Measurements from ENCODE around the gene FILIP1L. TPM values are rescaled to one million over a fixed set of nuclear protein-coding genes. Genes with fewer than 3 reads are reported as not detected.
A peak's percentile ranks its signal among the peaks of the same experiment; 100 is the strongest.

The FILIP1L gene
- total and polyA plus RNA-seq, 5 donors = 42.2 to 88.3 (median 56.4) TPM

DNA sequence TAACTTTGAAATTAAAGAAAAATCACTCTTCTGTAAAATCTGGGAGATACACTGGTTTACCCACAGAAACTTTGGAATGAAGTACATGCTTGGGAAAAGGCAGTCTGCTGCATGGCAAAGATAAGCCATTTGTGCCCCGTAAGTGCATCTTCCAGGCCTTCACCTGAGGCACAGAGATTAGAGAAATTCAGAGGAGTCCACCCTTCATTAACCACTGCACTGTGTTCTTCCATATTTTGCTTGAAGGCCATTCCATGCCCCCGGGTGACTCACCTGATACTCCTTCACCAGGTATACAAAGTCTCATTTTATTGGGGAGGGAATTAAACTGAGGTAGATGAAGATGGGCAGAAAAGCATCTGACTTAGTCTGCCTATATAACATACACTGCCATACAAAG, 243.6 kb downstream of the FILIP1L start:
- no peaks in the 10 kb centered on the region for H3K9me3 ChIP-seq (ENCODE audit: control insufficient read depth, low read length)
- DNase-seq (no peak), ATAC-seq (no peak)
- no peak overlapping the region for H3K27ac ChIP-seq (ENCODE audit: low read length)
- no peak overlapping the region for H3K4me3 ChIP-seq (ENCODE audit: low read length)
- H3K27me3 ChIP-seq (ENCODE audit: control insufficient read depth, insufficient read depth) = no peaks in the 10 kb centered on the region
- 88% methylated on average over 2 of the region's 2 CpGs for WGBS
- intact Hi-C loops (cut with DNase I) = loop anchor here in 3 of 4 donors (10.0 kb wide), 3 partner anchors 54 to 174 kb away; no protein-coding TSS in a partner anchor
- H3K4me1 ChIP-seq (ENCODE audit: control insufficient read depth, insufficient read depth, low read length) = peaks cover 6% of the 10 kb centered on the region

DNA sequence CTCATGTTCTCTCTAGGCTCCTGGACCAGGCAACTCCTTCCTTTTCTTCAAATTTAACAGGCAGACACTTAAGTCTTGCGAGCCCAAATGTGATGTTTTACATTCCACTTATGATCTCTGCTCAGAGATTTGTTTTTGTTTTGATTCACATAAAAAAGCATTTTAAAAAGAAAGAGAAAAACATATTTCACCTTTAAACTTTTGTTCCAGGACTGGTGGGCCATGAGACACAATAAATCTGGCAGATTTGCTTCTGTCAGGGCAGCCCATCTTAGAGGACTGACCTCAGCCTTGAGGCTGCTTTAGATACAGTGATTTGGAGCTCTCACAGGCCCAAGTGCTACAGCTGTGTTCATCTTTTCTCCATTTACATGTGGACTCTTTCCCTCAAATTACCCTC, 244.7 kb downstream of the FILIP1L start:
- no peak overlapping the region for H3K4me3 ChIP-seq (ENCODE audit: low read length)

DNA sequence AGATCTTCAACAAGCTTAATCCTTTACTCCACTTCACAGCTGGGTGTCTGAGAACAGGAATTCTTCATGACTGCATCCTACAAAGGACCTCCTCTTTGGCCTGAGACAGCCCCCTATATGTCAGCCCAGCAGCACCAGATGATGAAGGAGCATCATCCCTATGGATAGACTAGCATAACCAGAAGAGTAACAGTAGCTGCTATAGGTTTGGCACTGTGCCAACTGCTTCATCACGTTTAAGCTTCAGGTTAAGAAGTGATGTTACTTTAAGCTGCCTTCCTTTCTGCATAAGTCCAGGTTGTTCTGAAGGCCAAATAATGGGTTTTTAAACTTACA, 246.0 kb downstream of the FILIP1L start:
- ATAC-seq (no peak), DNase-seq (no peak)
- intact Hi-C loops (cut with DNase I) = no loop called here
- no peaks in the 10 kb centered on the region for H3K9me3 ChIP-seq (ENCODE audit: control insufficient read depth, low read length)
- peaks cover 8% of the 10 kb centered on the region for H3K4me1 ChIP-seq (ENCODE audit: control insufficient read depth, insufficient read depth, low read length)
- 3% methylated on average over 1 of the region's 1 CpG for WGBS
- H3K4me3 ChIP-seq (ENCODE audit: low read length) = no peak overlapping the region
- H3K27ac ChIP-seq (ENCODE audit: low read length) = no peak overlapping the region
- no peaks in the 10 kb centered on the region for H3K27me3 ChIP-seq (ENCODE audit: control insufficient read depth, insufficient read depth)

More for the DNA sequence above, 244.7 kb downstream of the FILIP1L start:
- Histone ChIP-seq H3K9me3 (ENCODE audit: control insufficient read depth, low read length) (no peaks in the 10 kb centered on the region), H3K27ac (ENCODE audit: low read length) (no peak overlapping the region), H3K4me1 (ENCODE audit: control insufficient read depth, insufficient read depth, low read length) (peaks cover 6% of the 10 kb centered on the region), H3K27me3 (ENCODE audit: control insufficient read depth, insufficient read depth) (no peaks in the 10 kb centered on the region)
- intact Hi-C loops (cut with DNase I) = loop anchor here in 3 of 4 donors (10.0 kb wide), 3 partner anchors 55 to 175 kb away; no protein-coding TSS in a partner anchor
- WGBS = 64% methylated on average over 1 of the region's 1 CpG
- ATAC-seq (no peak), DNase-seq (no peak)

DNA sequence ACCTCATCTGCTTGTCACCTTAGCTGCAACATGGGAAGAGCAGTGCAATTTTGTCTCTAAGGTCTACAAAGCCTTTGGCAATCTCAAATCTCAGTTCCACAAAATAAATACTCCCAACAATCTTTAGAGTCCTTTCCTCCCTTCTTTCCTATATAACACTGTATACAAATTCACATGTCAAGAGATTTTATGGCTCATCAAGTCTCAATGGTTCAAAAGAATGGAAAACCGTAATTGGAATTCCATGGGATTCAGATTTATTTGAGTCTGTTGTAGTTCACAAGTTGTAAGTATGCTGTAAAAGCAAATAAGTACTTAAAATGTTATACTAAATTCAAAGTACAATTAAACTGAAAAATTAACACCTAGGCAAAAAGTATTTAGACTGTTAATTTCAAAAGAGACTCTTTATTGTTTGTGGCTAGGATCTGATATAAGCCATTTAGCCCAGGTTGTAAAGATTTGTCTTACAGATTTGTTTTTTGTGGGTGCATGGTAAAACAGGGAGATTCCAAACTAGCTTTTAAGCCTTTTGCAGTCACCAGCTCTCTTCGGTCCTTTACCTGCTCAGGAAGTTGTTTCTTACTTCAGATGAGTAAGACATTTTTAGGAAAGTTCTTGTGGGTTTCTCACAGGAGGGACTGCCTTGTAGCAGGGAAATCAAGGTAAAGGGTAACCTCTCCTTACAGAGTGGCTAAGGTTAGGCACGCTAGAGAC, 246.5 kb downstream of the FILIP1L start:
- Histone ChIP-seq H3K9me3 (ENCODE audit: control insufficient read depth, low read length) (no peaks in the 10 kb centered on the region), H3K4me1 (ENCODE audit: control insufficient read depth, insufficient read depth, low read length) (peaks cover 11% of the 10 kb centered on the region), H3K27me3 (ENCODE audit: control insufficient read depth, insufficient read depth) (no peaks in the 10 kb centered on the region), H3K27ac (ENCODE audit: low read length) (no peak overlapping the region), H3K4me3 (ENCODE audit: low read length) (no peak overlapping the region)
- intact Hi-C loops (cut with DNase I) = no loop called here
- ATAC-seq (no peak), DNase-seq (no peak)
- 80% methylated on average over 3 of the region's 3 CpGs for WGBS

DNA sequence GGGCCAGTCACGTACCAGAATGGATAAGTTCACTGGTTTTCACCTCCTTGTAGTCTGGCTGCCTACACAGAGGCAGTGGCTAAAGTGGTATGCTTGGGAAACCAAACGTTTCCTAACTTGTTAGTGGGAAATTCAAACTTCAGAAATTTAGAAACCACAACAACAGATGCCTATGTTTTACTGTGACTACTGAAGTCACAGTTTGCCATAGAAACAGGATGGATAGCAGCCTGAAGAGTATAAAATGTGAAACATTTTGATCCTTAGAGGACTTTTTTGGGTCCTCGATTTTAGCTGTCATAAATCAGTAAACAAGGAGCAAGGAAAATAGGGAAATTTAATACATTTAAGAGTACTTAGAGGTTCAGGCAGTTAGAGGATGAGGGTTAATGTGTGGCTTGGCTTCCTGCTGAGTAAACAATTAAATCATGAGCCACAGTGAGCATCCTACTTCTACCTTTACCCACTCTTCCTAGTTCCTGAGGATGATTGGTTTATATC, 248.0 kb downstream of the FILIP1L start:
- Histone ChIP-seq H3K27ac (ENCODE audit: low read length) (no peak overlapping the region), H3K4me1 (ENCODE audit: control insufficient read depth, insufficient read depth, low read length) (peaks cover 10% of the 10 kb centered on the region), H3K4me3 (ENCODE audit: low read length) (no peak overlapping the region), H3K27me3 (ENCODE audit: control insufficient read depth, insufficient read depth) (no peaks in the 10 kb centered on the region), H3K9me3 (ENCODE audit: control insufficient read depth, low read length) (no peaks in the 10 kb centered on the region)
- intact Hi-C loops (cut with DNase I) = no loop called here
- no peak for DNase-seq
- WGBS = 38% methylated on average over 3 of the region's 3 CpGs
- no peak for ATAC-seq

DNA sequence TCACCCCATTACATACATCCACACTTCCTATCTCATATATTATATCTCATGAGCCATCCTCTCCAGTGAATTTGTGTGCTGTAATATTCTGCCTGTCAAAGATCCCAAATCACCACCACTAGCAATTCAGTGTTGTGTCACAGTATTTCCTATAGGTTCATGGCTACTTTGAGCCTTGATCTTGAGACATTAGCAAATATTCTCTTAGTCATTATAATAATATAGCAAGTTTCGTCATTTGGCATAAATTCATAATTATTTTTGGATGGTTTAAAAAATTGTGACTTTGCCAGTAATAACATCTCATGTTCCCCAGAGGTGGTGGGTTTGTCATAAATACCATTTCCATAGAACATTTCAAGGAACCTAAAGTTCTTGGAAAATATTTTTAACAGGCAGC, 249.0 kb downstream of the FILIP1L start:
- Histone ChIP-seq H3K9me3 (ENCODE audit: control insufficient read depth, low read length) (no peaks in the 10 kb centered on the region), H3K27ac (ENCODE audit: low read length) (no peak overlapping the region), H3K4me1 (ENCODE audit: control insufficient read depth, insufficient read depth, low read length) (peaks cover 5% of the 10 kb centered on the region), H3K4me3 (ENCODE audit: low read length) (no peak overlapping the region), H3K27me3 (ENCODE audit: control insufficient read depth, insufficient read depth) (no peaks in the 10 kb centered on the region)
- no peak for DNase-seq
- 65% methylated on average over 1 of the region's 1 CpG for WGBS
- intact Hi-C loops (cut with DNase I) = no loop called here
- no peak for ATAC-seq

DNA sequence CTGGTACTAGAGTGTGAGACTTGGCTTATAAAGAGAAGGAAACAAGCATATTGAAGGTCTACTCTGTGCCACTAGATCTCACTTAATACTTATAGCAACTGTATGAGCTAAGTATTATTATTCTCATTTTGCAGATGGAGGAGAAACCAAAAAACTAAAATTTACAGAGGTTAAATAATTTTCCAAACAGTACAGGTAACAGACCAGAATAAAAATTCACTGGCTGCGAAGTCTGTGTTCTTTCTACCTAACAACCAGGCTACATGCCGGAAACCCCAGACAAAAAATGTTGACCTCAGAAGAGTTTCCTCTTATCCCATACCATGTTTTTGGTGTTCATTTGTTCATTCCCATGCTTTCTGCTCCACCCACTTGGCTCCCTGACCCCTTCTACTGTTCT, 250.0 kb downstream of the FILIP1L start:
- Histone ChIP-seq H3K27me3 (ENCODE audit: control insufficient read depth, insufficient read depth) (no peaks in the 10 kb centered on the region), H3K4me1 (ENCODE audit: control insufficient read depth, insufficient read depth, low read length) (peaks cover 5% of the 10 kb centered on the region), H3K9me3 (ENCODE audit: control insufficient read depth, low read length) (no peaks in the 10 kb centered on the region), H3K27ac (ENCODE audit: low read length) (no peak overlapping the region), H3K4me3 (ENCODE audit: low read length) (no peak overlapping the region)
- WGBS = over 99% methylated on average over 2 of the region's 2 CpGs
- no peak for DNase-seq
- intact Hi-C loops (cut with DNase I) = no loop called here
- no peak for ATAC-seq

DNA sequence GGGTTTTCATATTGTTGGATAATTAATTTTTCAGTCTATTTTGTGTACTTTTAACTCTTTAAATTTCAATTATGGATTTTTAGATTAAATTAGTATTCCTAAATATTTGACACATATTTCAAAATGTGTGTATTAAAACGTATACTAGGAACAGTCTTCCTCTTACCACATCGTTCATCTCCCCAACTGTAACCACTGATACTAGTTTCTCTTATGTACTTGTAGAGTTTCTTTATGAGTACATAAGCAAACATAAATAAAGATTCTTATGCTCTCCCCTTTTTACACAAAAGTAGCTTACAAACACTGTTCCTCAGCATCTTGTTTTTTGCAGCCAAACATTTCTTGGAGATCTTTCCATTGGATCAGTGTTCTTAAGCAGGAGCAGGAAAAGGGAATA, 250.7 kb downstream of the FILIP1L start:
- no peaks in the 10 kb centered on the region for H3K9me3 ChIP-seq (ENCODE audit: control insufficient read depth, low read length)
- ATAC-seq (no peak), DNase-seq (no peak)
- H3K4me3 ChIP-seq (ENCODE audit: low read length) = no peak overlapping the region
- no peaks in the 10 kb centered on the region for H3K27me3 ChIP-seq (ENCODE audit: control insufficient read depth, insufficient read depth)
- WGBS = 70% methylated on average over 2 of the region's 2 CpGs
- intact Hi-C loops (cut with DNase I) = no loop called here
- H3K4me1 ChIP-seq (ENCODE audit: control insufficient read depth, insufficient read depth, low read length) = peaks cover 5% of the 10 kb centered on the region
- H3K27ac ChIP-seq (ENCODE audit: low read length) = no peak overlapping the region

DNA sequence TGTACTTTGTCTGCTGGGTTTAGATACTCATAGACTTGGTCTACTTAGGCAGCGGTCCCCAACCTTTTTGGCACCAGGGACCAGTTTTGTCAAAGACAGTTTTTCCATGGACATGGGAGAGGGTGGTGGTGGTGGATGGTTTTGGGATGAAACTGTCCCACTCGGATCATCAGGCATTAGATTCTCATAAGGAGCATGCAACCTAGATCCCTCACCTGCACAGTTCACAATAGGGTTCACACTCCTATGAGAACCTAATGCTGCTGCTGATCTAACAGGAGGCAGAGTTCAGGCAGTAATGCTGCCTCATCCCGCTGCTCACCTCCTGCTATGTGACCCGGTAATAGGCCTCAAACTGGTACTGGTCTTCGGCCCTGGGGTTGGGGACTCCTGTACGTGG, 251.3 kb downstream of the FILIP1L start:
- ATAC-seq = no peak
- H3K27ac ChIP-seq (ENCODE audit: low read length) = no peak overlapping the region
- H3K4me3 ChIP-seq (ENCODE audit: low read length) = no peak overlapping the region
- WGBS = 83% methylated on average over 6 of the region's 6 CpGs
- H3K9me3 ChIP-seq (ENCODE audit: control insufficient read depth, low read length) = no peaks in the 10 kb centered on the region
- intact Hi-C loops (cut with DNase I) = no loop called here
- no peak for DNase-seq
- H3K27me3 ChIP-seq (ENCODE audit: control insufficient read depth, insufficient read depth) = no peaks in the 10 kb centered on the region
- peaks cover 5% of the 10 kb centered on the region for H3K4me1 ChIP-seq (ENCODE audit: control insufficient read depth, insufficient read depth, low read length)

DNA sequence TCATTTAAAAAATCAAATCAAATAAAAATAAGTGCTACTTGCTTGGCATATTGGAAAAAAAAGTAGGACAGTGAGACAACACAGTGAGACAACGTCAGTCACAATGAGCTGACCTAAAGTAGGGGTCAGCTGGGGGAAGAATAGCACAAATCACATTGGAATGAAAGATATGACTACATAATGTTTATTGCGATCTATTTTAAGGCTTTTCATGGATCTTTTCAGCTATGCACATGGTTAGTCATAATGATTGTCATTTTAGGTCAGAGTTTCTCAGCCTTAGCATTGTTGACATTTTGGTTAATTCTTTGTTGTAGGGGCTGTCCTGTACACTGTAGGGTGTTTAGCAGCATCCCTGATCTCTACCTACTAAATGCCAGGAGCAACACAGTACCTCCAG, 252.1 kb downstream of the FILIP1L start:
- WGBS = 53% methylated on average over 2 of the region's 2 CpGs
- DNase-seq (no peak), ATAC-seq (no peak)
- H3K4me1 ChIP-seq (ENCODE audit: control insufficient read depth, insufficient read depth, low read length) = peaks cover 5% of the 10 kb centered on the region
- H3K27me3 ChIP-seq (ENCODE audit: control insufficient read depth, insufficient read depth) = no peaks in the 10 kb centered on the region
- H3K4me3 ChIP-seq (ENCODE audit: low read length) = no peak overlapping the region
- H3K9me3 ChIP-seq (ENCODE audit: control insufficient read depth, low read length) = no peaks in the 10 kb centered on the region
- H3K27ac ChIP-seq (ENCODE audit: low read length) = no peak overlapping the region
- intact Hi-C loops (cut with DNase I) = no loop called here

DNA sequence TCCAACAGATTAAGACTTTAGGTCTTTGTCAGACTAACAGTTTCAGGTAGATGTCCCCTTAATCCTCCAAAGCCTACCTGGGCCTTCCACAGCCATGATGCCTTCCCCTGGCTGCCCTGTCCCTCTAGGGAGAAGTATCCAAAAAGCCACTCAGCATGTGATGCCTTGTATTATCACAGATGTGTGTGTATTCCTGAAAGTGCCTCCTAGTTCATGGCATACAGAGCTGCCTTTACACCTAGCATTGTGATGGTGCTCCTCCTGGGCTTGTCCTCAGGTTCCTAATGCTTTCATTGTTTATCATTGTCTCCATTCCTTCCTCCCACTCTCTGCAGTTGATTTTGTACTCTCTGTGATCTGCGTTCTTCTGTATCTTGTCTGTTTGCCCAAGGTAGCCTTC, 253.1 kb downstream of the FILIP1L start:
- no peak for ATAC-seq
- 86% methylated on average over 1 of the region's 1 CpG for WGBS
- no peak overlapping the region for H3K4me3 ChIP-seq (ENCODE audit: low read length)

DNA sequence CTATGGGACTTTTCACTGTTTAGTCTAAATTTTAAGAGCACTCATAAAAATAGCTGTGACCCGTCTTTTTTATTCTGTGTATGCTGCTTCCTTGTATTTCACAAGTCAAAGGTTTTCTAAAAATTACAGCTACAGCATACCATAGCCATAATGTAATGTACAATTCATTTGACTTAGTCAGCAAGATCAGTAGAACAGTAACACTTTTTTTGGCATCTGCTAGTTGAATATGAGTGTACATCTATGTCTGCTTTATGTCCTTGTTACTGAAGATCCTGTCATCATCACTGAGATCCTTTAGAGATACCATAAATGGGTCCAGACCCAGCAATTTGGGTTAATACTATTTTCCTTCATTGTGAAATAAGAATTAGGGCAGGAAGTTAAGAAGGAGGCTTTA, 254.5 kb downstream of the FILIP1L start:
- WGBS = 26% methylated on average over 1 of the region's 1 CpG
- peaks cover 5% of the 10 kb centered on the region for H3K4me1 ChIP-seq (ENCODE audit: control insufficient read depth, insufficient read depth, low read length)
- no peaks in the 10 kb centered on the region for H3K9me3 ChIP-seq (ENCODE audit: control insufficient read depth, low read length)
- ATAC-seq (peak; percentile 38 to 39), DNase-seq (no peak)
- H3K4me3 ChIP-seq (ENCODE audit: low read length) = no peak overlapping the region
- H3K27me3 ChIP-seq (ENCODE audit: control insufficient read depth, insufficient read depth) = no peaks in the 10 kb centered on the region
- H3K27ac ChIP-seq (ENCODE audit: low read length) = no peak overlapping the region
- intact Hi-C loops (cut with DNase I) = no loop called here

More for the DNA sequence above, 253.1 kb downstream of the FILIP1L start:
- no peaks in the 10 kb centered on the region for H3K9me3 ChIP-seq (ENCODE audit: control insufficient read depth, low read length)
- H3K27ac ChIP-seq (ENCODE audit: low read length) = no peak overlapping the region
- intact Hi-C loops (cut with DNase I) = no loop called here
- DNase-seq = no peak
- no peaks in the 10 kb centered on the region for H3K27me3 ChIP-seq (ENCODE audit: control insufficient read depth, insufficient read depth)
- H3K4me1 ChIP-seq (ENCODE audit: control insufficient read depth, insufficient read depth, low read length) = peaks cover 5% of the 10 kb centered on the region
